Activated CD4-positive, alpha-beta T cell treated with anti-CD3 and anti-CD28 coated beads, Interleukin-2, amount 50 U/mL, for 24 hours (primary cell): ENCODE measurements around the gene AMDHD2.
"Not testable (repeated sequence)": the region's sequence is repeated elsewhere in the genome, so short reads cannot be mapped to it uniquely, and the experiment has no call there.

Experiments used
- DNase-seq, 2 donors: peaks; one replicate each; pipeline ENCODE4 v3.0.0-alpha.2; 2020; ENCODE audit warnings: low read depth in 1 of 2, low spot score in 1 of 2

AMDHD2 gene

DNA sequence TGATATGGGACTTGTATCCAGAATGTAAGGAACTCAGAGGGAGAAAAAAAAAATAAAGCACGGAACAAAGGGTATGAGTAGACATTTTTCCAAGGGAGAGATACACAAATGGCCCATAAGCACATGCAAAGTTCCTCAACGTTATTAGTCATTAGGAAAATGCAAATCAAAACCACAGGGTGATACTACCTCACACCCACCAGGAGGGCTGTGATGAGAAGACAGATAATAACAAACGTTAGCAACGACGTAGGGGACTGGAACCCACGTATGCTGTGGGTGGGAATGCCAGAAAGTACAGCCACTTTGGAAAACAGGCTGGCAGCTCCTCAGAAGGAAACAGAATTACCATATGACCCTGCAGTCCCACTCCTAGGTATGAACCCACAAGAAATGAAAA, 52.5 kb downstream of the AMDHD2 start:
- DNase-seq = not testable (repeated sequence)

DNA sequence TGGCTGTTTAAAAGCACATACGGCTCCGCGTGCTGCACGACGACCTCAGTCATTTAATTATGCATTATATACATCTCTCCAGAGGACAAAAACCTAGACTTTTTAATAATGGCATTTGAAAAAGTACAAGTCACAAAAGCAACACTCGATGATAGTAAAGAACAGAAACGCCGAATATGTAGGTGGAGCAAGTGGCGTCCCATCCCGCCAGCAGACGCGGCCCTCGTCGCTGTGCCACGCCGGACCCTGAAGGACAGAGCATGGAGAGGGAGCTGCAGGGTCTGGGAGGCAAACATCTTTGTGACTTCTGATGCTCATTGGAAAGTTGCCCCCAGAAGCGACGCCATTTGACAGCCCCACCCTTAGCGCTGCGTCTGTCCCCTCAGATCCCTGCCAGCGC, 55.7 kb downstream of the AMDHD2 start:
- DNase-seq = not testable (repeated sequence)

DNA sequence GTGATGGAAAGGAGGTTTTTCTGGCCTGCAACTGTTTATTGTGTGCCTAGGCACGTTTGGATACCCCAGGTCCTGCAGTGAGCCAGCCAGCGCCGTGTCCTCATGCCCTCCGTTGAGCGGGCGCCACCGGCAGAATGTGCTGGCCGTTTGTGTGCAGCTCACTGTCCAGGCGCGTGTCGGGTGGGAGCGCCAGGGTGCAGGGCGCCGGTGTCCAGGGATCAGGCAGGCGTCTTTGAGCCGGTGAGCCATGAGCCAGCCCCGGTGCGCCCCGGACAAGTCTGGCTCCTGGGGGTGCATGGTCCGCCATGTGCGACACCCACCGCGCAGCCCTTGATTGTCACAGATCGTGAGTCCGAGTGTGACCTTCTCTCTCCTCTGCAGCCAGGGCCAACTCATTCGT, 56.9 kb downstream of the AMDHD2 start:
- DNase-seq = not testable (repeated sequence)

DNA sequence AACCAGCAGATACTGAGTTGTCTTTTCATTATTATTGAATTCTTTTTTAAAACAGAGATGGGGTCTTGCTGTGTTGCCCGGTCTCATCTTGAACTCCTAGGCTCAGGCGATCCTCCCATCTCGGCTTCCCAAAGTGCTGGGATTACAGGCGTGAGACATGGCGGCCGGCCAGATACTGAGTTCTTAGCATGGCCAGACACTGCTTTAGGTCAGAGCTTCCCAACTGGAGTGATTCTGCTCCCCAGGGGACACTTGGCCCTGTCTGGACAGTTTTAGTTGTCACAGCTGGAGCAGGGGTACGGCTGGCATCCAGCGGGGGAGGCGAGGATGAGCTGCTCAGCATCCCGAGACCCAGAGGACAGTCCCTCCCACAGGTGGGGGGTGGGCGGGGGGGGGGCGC, 58.7 kb downstream of the AMDHD2 start:
- DNase-seq = not testable (repeated sequence)

DNA sequence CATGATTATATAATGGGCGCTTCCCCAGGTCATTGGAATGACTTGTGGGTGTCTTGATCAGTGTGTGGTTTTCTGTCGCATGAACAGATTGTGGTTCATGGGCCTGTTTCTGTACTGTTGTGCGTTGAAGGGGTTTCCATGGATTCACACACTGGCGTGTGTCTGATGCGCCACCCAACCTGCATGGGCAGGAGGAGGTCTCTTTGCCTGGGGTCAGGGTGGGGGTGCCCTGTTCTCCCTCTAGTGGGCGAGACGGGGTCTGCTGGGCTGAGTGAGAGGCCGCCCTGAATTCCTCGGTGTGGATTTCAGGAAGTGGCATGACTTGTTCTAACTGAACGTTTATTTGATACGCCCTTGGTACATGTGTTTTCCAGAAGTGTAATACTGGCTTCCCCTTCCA, 60.0 kb downstream of the AMDHD2 start:
- not testable (repeated sequence) for DNase-seq

DNA sequence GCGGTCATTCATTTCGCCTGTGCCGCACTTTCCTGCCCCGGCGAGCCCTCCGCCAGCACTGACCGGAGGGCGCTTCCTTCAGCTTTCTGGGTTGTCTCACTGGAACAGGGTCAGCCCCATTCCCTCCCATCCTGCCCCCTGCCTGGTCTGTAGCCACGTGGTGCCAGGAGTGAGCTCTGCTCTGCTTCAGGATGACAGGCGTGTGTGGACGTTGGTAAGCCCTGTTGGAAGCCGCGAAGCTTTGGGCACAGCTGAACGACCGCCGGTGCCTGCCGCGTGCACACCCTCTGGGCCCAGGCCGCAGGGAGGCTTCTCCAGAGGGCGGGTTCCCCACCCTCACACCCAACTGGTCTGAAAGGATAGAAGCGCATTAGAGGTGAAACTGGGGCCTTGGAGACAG, 60.6 kb downstream of the AMDHD2 start:
- not testable (repeated sequence) for DNase-seq
